NT2/D1 (cell line): ENCODE data around the gene ITIH6.

Source experiments
- DNase-seq: peaks from one replicate; pipeline ENCODE4 v3.0.0-alpha.2; 2011; ENCODE audit warnings: low read depth, low spot score
- H3K27me3 ChIP-seq: 2 replicates; pipeline ENCODE4 v1.6.0; 2011; ENCODE audit warnings: mild to moderate bottlenecking; ENCODE audit not compliant: insufficient read length, insufficient read depth
- H3K36me3 ChIP-seq: 2 replicates; pipeline ENCODE4 v1.6.1; 2011; ENCODE audit warnings: mild to moderate bottlenecking, low read length, mixed read lengths; ENCODE audit not compliant: insufficient read depth, insufficient read length
- H3K4me1 ChIP-seq: 2 replicates; pipeline ENCODE4 v1.5.1; 2011; ENCODE audit not compliant: insufficient read depth, insufficient read length
- H3K4me3 ChIP-seq: 2 replicates; pipeline ENCODE4 v1.5.1; 2011; ENCODE audit warnings: low read depth; ENCODE audit not compliant: insufficient read length
- H3K9ac ChIP-seq: 2 replicates; pipeline ENCODE4 v1.6.0; 2011; ENCODE audit warnings: low read depth; ENCODE audit not compliant: insufficient read length
- H3K9me3 ChIP-seq: 2 replicates; pipeline ENCODE4 v1.5.1; 2011; ENCODE audit warnings: mild to moderate bottlenecking, low read length; ENCODE audit not compliant: insufficient read depth
- SUZ12 ChIP-seq: IDR thresholded peaks from 2 replicates; pipeline ENCODE4 v1.6.1; 2011; ENCODE audit not compliant: insufficient read length, insufficient read depth; ENCODE audit errors: extremely low read depth
- YY1 ChIP-seq: IDR thresholded peaks from 2 replicates; pipeline ENCODE4 v1.6.1; 2011; ENCODE audit not compliant: insufficient read length, insufficient read depth
- ZNF274 ChIP-seq: IDR thresholded peaks from 2 replicates; pipeline ENCODE4 v1.6.1; 2011; ENCODE audit warnings: mild to moderate bottlenecking, low read depth, low read length

ITIH6 gene

DNA sequence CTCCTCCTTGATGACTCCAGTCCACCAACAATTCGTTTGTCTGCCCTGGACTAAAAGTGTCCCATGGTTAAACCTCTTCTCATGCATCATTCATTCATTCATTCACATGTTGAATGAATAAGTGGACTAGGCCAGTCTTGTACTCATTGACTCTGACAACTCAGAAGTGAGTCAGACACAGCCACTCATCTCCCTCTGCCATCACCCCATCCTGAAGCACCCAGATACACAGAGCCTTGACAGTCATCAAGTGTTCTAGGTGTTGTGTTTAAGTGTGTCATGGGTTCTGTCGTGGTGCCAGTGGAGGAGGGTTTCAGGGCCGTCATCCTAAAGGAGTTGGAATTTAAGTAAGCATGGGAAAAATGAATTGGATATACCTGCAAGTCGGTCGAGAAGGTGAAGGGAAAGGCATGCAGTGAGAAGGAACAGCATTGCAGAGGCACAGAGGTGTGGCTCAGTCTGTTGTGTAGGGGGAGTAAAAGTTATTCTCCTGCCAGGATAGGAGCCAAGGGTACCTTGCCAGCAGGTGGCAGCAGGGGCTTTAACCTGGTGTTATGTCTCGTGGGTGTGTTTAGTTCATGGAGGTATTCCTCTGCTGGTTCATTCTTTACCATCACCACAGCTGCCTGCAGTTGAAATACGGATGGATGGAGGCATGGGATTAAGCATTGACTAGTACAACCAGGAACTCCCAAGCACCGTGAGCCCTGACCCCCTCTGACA is 27.8 kb upstream of the ITIH6 start:
- H3K36me3 ChIP-seq = no peaks in the 10 kb centered on the region
- H3K4me3 ChIP-seq = no peak overlapping the region
- no peak for TF ChIP-seq SUZ12
- no peak for TF ChIP-seq YY1
- no peak for TF ChIP-seq ZNF274
- no peaks in the 10 kb centered on the region for H3K27me3 ChIP-seq
- no peaks in the 10 kb centered on the region for H3K9me3 ChIP-seq
- no peak overlapping the region for H3K9ac ChIP-seq
- H3K4me1 ChIP-seq = no peaks in the 10 kb centered on the region
- DNase-seq = no peak

DNA sequence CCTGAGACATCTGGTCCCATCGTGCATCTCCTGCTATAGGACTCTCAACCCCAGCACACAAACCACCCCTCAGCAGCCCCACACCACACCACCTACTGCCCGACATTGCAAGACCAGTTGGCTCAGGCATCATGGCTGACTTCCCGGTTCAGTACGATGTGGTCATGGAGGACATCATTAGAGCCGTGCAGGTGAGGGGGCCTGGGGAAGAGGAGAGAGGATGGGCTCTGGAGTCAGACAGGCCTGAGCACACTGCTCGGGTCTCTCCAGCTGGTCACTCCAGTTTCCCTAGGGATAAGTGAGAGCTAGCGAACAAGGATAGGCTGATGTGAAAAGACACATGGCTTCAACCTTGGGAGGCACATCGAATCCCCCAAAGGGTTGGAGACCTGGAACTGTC is 26.7 kb upstream of the ITIH6 start:
- DNase-seq = no peak
- TF ChIP-seq ZNF274 (no peak), SUZ12 (no peak), YY1 (no peak)
- no peaks in the 10 kb centered on the region for H3K9me3 ChIP-seq

DNA sequence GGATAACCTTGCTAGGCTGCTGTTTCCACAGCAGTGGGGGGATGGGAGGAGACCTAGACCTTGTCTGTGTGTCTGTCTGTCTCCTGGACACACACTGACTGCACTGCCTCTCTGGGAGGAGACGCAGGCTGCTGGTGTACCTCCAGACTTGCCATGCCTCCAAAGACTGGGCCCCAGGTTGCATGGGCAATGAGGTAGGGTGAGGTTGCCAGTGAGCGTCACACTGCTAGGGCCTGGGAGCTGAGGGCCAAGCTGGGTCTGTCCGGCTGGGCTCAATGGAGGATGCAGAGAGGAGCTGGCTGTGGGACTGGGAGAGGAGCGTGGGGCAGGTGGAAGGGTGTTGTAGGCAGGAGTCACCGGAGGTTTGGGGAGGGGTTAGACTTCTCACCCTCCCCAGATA is 26.1 kb upstream of the ITIH6 start:
- no peak for DNase-seq
- Histone ChIP-seq H3K4me1 (no peaks in the 10 kb centered on the region), H3K27me3 (no peaks in the 10 kb centered on the region), H3K4me3 (no peak overlapping the region), H3K36me3 (no peaks in the 10 kb centered on the region), H3K9me3 (no peaks in the 10 kb centered on the region), H3K9ac (no peak overlapping the region)
- no peak for TF ChIP-seq ZNF274
- TF ChIP-seq YY1 = no peak
- TF ChIP-seq SUZ12 = no peak

More for the DNA sequence above, 26.7 kb upstream of the ITIH6 start:
- Histone ChIP-seq H3K9ac (no peak overlapping the region), H3K27me3 (no peaks in the 10 kb centered on the region), H3K4me3 (no peak overlapping the region), H3K36me3 (no peaks in the 10 kb centered on the region), H3K4me1 (no peaks in the 10 kb centered on the region)

DNA sequence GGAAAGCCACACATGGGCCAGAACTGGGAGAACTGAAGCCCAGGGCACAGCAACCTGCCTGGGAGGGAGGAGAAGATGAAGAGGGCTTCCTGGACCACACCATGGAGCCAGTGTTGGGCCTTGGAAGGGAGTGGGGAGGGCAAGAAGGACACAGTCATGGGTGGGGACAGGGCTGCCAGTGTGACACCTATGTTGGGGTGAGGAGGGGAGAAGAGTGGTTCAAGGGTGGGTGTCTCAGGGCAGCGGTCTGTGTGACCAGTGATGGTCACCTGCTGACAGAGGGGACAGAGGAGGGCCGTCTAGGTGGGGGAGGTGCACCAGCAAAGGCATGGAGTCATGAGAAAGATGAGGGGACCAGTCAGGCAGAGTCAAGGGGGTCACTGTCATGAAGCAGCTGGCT is 23.3 kb upstream of the ITIH6 start:
- Histone ChIP-seq H3K4me3 (no peak overlapping the region), H3K36me3 (peaks cover 6% of the 10 kb centered on the region), H3K4me1 (no peaks in the 10 kb centered on the region), H3K9me3 (no peaks in the 10 kb centered on the region), H3K9ac (no peak overlapping the region), H3K27me3 (no peaks in the 10 kb centered on the region)
- no peak for DNase-seq
- TF ChIP-seq SUZ12 (no peak), YY1 (no peak), ZNF274 (no peak)

GRCh38 chrX:54820737-54821136 is 22.7 kb upstream of the ITIH6 start:
- Histone ChIP-seq H3K9me3 (no peaks in the 10 kb centered on the region), H3K36me3 (peaks cover 11% of the 10 kb centered on the region), H3K4me3 (no peak overlapping the region), H3K9ac (no peak overlapping the region), H3K27me3 (no peaks in the 10 kb centered on the region), H3K4me1 (no peaks in the 10 kb centered on the region)
- no peak for DNase-seq
- TF ChIP-seq ZNF274 (no peak), YY1 (no peak), SUZ12 (no peak)

DNA sequence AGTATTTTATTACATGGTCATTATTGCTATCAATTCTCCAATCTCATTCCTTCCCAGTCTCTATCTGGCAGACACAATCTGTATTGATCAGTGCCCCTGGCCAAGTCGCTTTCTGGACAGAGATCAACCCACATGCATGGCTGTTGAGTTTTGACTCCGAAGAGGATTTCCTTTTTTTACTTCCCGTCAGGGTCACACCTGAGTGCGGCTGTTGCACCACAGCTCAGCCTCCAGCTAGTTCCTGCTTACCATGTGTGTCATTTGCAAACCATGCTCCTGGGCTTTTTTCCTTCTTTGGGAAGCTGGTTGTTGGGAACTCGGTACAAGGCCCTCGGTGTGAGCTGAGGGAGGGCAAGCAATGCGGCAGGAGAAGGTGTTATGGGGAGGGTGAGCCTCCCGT is 21.1 kb upstream of the ITIH6 start:
- no peaks in the 10 kb centered on the region for H3K27me3 ChIP-seq
- no peak overlapping the region for H3K4me3 ChIP-seq
- no peak overlapping the region for H3K9ac ChIP-seq
- H3K9me3 ChIP-seq = no peaks in the 10 kb centered on the region
- peaks cover 26% of the 10 kb centered on the region for H3K36me3 ChIP-seq
- TF ChIP-seq ZNF274 = no peak
- TF ChIP-seq YY1 = no peak
- no peak for TF ChIP-seq SUZ12
- no peak for DNase-seq
- no peaks in the 10 kb centered on the region for H3K4me1 ChIP-seq

GRCh38 chrX:54818221-54818620 is 20.2 kb upstream of the ITIH6 start:
- no peak for DNase-seq
- no peak overlapping the region for H3K4me3 ChIP-seq
- H3K9ac ChIP-seq = no peak overlapping the region
- no peaks in the 10 kb centered on the region for H3K4me1 ChIP-seq
- peaks cover 36% of the 10 kb centered on the region for H3K36me3 ChIP-seq
- H3K9me3 ChIP-seq = no peaks in the 10 kb centered on the region
- TF ChIP-seq SUZ12 (no peak), ZNF274 (no peak), YY1 (no peak)
- H3K27me3 ChIP-seq = no peaks in the 10 kb centered on the region
